GM23248 (cell line): Measurements from ENCODE around the gene TNFAIP3. TPM values are rescaled to one million over a fixed set of nuclear protein-coding genes. Genes with fewer than 3 reads are reported as not detected.
A peak's percentile ranks its signal among the peaks of the same experiment; 100 is the strongest.

ENCODE experiments used
- DNase-seq: peaks from one replicate; pipeline ENCODE4 v3.0.0-alpha.2; 2015
- H2AFZ ChIP-seq: fragments of 200-600 bp; sonication (generic); 2 replicates; pipeline ENCODE4 v1.6.1; 2016; ENCODE audit warnings: antibody characterized with exemption
- H3F3A ChIP-seq: fragments of 200-600 bp; sonication (generic); 2 replicates; pipeline ENCODE4 v1.6.1; 2016; ENCODE audit warnings: mild to moderate bottlenecking, antibody characterized with exemption, mixed run types; ENCODE audit not compliant: insufficient read depth
- H3K27ac ChIP-seq: fragments of 200-600 bp; sonication (generic); 2 replicates; pipeline ENCODE4 v1.5.1; 2016; ENCODE audit warnings: mild to moderate bottlenecking
- H3K27me3 ChIP-seq: fragments of 200-600 bp; sonication (generic); replicated peaks from 2 replicates; pipeline ENCODE4 v1.6.1; 2016; ENCODE audit warnings: mild to moderate bottlenecking; ENCODE audit not compliant: insufficient read depth
- H3K36me3 ChIP-seq: fragments of 200-600 bp; sonication (generic); 2 replicates; pipeline ENCODE4 v1.6.1; 2016; ENCODE audit warnings: low read depth, mild to moderate bottlenecking
- H3K4me1 ChIP-seq: fragments of 200-600 bp; sonication (generic); 2 replicates; pipeline ENCODE4 v1.6.1; 2016; ENCODE audit warnings: mild to moderate bottlenecking; ENCODE audit not compliant: insufficient read depth
- H3K4me2 ChIP-seq: fragments of 200-600 bp; sonication (generic); one replicate; pipeline ENCODE4 v1.6.1; 2016; ENCODE audit warnings: mild to moderate bottlenecking; ENCODE audit not compliant: unreplicated experiment
- H3K4me3 ChIP-seq: fragments of 200-600 bp; sonication (generic); 2 replicates; pipeline ENCODE4 v1.5.1; 2016; ENCODE audit warnings: mild to moderate bottlenecking
- H3K79me2 ChIP-seq: fragments of 200-600 bp; sonication (generic); 2 replicates; pipeline ENCODE4 v1.6.1; 2016; ENCODE audit warnings: mild to moderate bottlenecking; ENCODE audit not compliant: insufficient read depth
- H3K9ac ChIP-seq: fragments of 200-600 bp; sonication (generic); 2 replicates; pipeline ENCODE4 v1.6.1; 2016; ENCODE audit warnings: mild to moderate bottlenecking
- H3K9me2 ChIP-seq: fragments of 200-600 bp; sonication (generic); 2 replicates; pipeline ENCODE4 v1.6.1; 2016; ENCODE audit warnings: mixed run types, mild to moderate bottlenecking, moderate library complexity; ENCODE audit not compliant: insufficient read depth
- H3K9me3 ChIP-seq: fragments of 200-600 bp; sonication (generic); one replicate; pipeline ENCODE4 v1.6.1; 2017; ENCODE audit warnings: low read depth
- H4K20me1 ChIP-seq: fragments of 200-600 bp; sonication (generic); 2 replicates; pipeline ENCODE4 v1.6.0; 2016; ENCODE audit not compliant: insufficient read depth
- EZH2 ChIP-seq: fragments of 200-600 bp; sonication (generic); IDR thresholded peaks from 2 replicates; pipeline ENCODE4 v1.6.1; 2018; ENCODE audit warnings: antibody characterized with exemption, mild to moderate bottlenecking; ENCODE audit not compliant: insufficient read depth, poor library complexity, severe bottlenecking
- EZH2phosphoT487 ChIP-seq: fragments of 200-600 bp; sonication (generic); IDR thresholded peaks from 2 replicates; pipeline ENCODE4 v1.6.1; 2018; ENCODE audit warnings: antibody characterized with exemption, moderate library complexity, mild to moderate bottlenecking, low read depth; ENCODE audit not compliant: insufficient read depth
- WGBS, 2 experiments: methylation state at CpG; one replicate each; pipeline ENCODE4 v1.1.6; 2015 to 2017; ENCODE audit warnings: low lambda C conversion rate in 2 of 2, low coverage in 1 of 2; ENCODE audit errors: missing lambda C conversion rate in 2 of 2; 5-methylcytosine and 5-hydroxymethylcytosine counted together
- in situ Hi-C: fragments of 300-500 bp; cut with MboI; formaldehyde crosslinking; loops from 2 replicates; pipeline ENCODE4 v1.15.0; 2020
- polyA plus RNA-seq: library from polyadenylated mRNA; unstranded; fragments of >200 nt; fragmentation: Nextera tagmentation; extraction: Ambion mirVana; gene quantifications from 2 replicates; pipeline ENCODE4 v1.2.1, GENCODE V29; 2016
- total RNA-seq: library from RNA; depleted of rRNA; stranded (reverse); fragments of >200 nt; shearing (Covaris generic); gene quantifications from 2 replicates; pipeline ENCODE4 v1.2.3, GENCODE V29; 2014; rRNA removed

TNFAIP3 gene
- total RNA-seq, result 2.1 and 2.7 TPM in 2 replicates
- 6.3 and 7.4 TPM in 2 replicates for polyA plus RNA-seq

DNA sequence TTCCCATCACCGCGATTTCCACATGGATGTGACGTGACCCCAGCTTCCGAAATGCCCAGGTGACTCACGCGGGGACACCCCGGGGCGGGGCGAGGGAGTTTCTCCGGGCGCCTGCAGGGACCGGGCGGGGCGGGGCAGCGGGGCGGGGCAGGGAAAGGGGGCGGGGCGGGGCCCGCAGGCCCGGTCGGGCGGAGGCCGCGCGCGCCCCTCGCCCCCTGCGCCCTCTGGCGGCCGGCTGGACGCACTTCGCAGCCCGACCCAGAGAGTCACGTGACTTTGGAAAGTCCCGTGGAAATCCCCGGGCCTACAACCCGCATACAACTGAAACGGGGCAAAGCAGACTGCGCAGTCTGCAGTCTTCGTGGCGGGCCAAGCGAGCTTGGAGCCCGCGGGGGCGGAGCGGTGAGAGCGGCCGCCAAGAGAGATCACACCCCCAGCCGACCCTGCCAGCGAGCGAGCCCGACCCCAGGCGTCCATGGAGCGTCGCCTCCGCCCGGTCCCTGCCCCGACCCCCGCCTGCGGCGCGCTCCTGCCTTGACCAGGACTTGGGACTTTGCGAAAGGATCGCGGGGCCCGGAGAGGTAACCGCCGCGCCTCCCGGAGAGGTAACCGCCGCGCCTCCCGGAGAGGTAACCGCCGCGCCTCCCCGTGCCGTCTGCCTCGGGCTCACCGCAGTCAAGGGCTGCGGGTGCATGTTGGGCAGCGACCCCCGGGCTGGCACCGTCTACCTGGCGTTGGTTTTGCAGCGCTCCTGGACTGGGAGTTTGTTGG is at the start of gene TNFAIP3:
Gene TNFAIP3, plus strand, starts transcription at position 346 of the 771 bp plus-strand sequence. CDS start 3,969 bp downstream, outside the sequence.
- Histone ChIP-seq H3K9me3 (no peaks in the 10 kb centered on the region), H3K27ac (peak within 1 kb of the TSS; percentile 60), H3K4me1 (peaks cover 31% of the 10 kb centered on the region), H3F3A (peaks cover 20% of the 10 kb centered on the region), H4K20me1 (no peaks in the 10 kb centered on the region), H3K9me2 (no peaks in the 10 kb centered on the region), H3K9ac (peak within 1 kb of the TSS; percentile 84), H3K27me3 (no peaks in the 10 kb centered on the region), H3K4me2 (peak within 1 kb of the TSS; percentile 90), H3K36me3 (no peaks in the 10 kb centered on the region), H2AFZ (peak within 1 kb of the TSS; percentile 92), H3K79me2 (peaks cover 42% of the 10 kb centered on the region), H3K4me3 (peak within 1 kb of the TSS; percentile 85)
- in situ Hi-C loops, result loop anchor here (5.0 kb wide), 1 partner anchor 150 kb away; no protein-coding TSS in a partner anchor
- TF ChIP-seq EZH2phosphoT487 (no peak), EZH2 (no peak)
- DNase-seq, result peak; percentile 98
- WGBS, 2 experiments, result 1% methylated on average over 38 to 66 of the region's 87 CpGs

DNA sequence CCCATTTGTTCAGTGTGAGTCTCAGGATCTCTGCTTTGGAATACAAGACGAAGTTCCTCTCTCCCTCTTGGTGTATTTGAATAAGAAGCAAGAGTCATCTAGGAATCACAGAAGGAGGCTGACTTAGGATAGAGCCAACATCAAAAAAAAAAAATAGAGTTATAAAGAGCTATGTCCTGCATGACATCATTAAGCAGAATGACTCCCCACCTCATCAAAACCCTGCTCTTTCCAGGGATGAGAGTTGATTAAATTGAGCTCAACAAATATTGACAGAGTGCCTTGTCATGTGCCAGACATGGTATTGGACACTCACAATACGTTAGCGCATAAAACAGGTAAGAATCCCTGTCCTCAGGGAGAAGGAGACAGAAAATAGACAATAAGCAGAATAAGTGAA is 48.6 kb upstream of the TNFAIP3 start:
- Histone ChIP-seq H3K36me3 (no peaks in the 10 kb centered on the region), H3K79me2 (no peaks in the 10 kb centered on the region), H3K9me3 (no peaks in the 10 kb centered on the region), H3K27me3 (no peaks in the 10 kb centered on the region), H2AFZ (no peak overlapping the region), H4K20me1 (no peaks in the 10 kb centered on the region), H3K9me2 (no peaks in the 10 kb centered on the region), H3K4me2 (no peak overlapping the region), H3K4me3 (no peak overlapping the region), H3F3A (no peaks in the 10 kb centered on the region), H3K4me1 (peaks cover 12% of the 10 kb centered on the region; the same call in 1 of the 2 replicates), H3K27ac (no peak overlapping the region), H3K9ac (no peak overlapping the region)
- no peak for DNase-seq
- 92 to 97% methylated on average over 3 of the region's 3 CpGs for WGBS, 2 experiments
- in situ Hi-C loops, result no loop called here
- TF ChIP-seq EZH2phosphoT487 (no peak), EZH2 (no peak)

DNA sequence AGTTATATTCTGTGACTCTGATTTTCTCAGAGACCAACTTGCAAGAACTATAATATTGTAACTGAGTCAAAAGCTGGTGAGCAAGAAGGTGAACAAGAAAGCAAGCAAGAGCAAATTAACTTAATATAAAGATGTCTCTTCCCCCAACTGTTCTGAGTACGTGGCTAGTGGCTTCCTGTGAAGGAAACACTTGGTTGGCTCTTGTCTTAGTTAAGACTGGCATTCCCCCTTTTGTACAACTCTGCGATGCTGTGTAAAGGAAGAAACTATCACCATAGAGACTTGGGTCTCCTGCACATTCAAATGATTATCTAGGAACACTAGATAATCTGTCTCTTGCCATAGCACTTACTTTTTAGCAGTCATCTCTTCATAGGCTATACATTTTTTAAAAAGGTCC is 47.3 kb upstream of the TNFAIP3 start:
- Histone ChIP-seq H3K27ac (no peak overlapping the region), H3K79me2 (no peaks in the 10 kb centered on the region), H3K9me3 (no peaks in the 10 kb centered on the region), H4K20me1 (no peaks in the 10 kb centered on the region), H3K9me2 (no peaks in the 10 kb centered on the region), H3K9ac (no peak overlapping the region), H3K4me2 (no peak overlapping the region), H3K4me1 (peaks cover 16% of the 10 kb centered on the region), H3K4me3 (no peak overlapping the region), H2AFZ (no peak overlapping the region), H3K36me3 (no peaks in the 10 kb centered on the region), H3F3A (no peaks in the 10 kb centered on the region), H3K27me3 (no peaks in the 10 kb centered on the region)
- in situ Hi-C loops, result no loop called here
- 82 to 84% methylated on average over 2 of the region's 2 CpGs for WGBS, 2 experiments
- DNase-seq, result no peak
- TF ChIP-seq EZH2 (no peak), EZH2phosphoT487 (no peak)

DNA sequence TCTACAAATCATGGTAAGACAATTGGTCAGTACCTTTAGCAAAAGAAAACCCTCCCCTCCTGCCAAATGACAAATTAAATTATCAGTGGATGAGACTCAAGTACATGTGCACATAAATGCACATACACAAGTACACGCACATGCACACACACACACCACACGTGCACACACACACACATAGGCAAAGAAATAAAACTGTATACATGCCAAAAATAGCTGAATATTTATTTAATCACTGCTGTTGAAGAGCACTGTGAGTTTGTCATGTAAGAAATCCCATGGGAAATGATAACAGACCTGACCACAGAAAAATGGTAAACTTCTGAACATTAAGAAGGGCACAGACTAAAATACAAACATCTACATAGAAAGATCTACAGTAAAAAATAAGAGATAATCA is 46.6 kb upstream of the TNFAIP3 start:
- no peak overlapping the region for H2AFZ ChIP-seq
- 83 to 86% methylated on average over 2 of the region's 2 CpGs for WGBS, 2 experiments
- in situ Hi-C loops, result no loop called here

More for the DNA sequence above, 46.6 kb upstream of the TNFAIP3 start:
- no peak overlapping the region for H3K27ac ChIP-seq
- no peaks in the 10 kb centered on the region for H4K20me1 ChIP-seq
- no peak overlapping the region for H3K9ac ChIP-seq
- H3K36me3 ChIP-seq, result no peaks in the 10 kb centered on the region
- peaks cover 16% of the 10 kb centered on the region for H3K4me1 ChIP-seq
- H3K4me3 ChIP-seq, result no peak overlapping the region
- H3K27me3 ChIP-seq, result no peaks in the 10 kb centered on the region
- TF ChIP-seq EZH2 (no peak), EZH2phosphoT487 (no peak)
- peak; percentile 32 for DNase-seq
- H3F3A ChIP-seq, result no peaks in the 10 kb centered on the region
- no peaks in the 10 kb centered on the region for H3K9me2 ChIP-seq
- peak overlapping the region; percentile 10 for H3K4me2 ChIP-seq
- no peaks in the 10 kb centered on the region for H3K79me2 ChIP-seq
- H3K9me3 ChIP-seq, result no peaks in the 10 kb centered on the region
